Measurements from ENCODE around the gene NT5M. TPM values are rescaled to one million over a fixed set of nuclear protein-coding genes. Genes with fewer than 3 reads are reported as not detected.

Gene NT5M
- total RNA-seq, 6 experiments from 2014 or later, result 0.51 to 3.0 (median 0.87) TPM

GRCh38 chr17:17289086-17289485 lies 14.1 kb upstream of the NT5M start:
- WGBS (ENCODE audit: insufficient coverage, low coverage, low lambda C conversion rate, missing lambda C conversion rate), result 83% methylated on average over 4 of the region's 4 CpGs
- no peak for ATAC-seq

GRCh38 chr17:17289701-17290100 lies 13.5 kb upstream of the NT5M start:
- Histone ChIP-seq H3K27ac (no peak overlapping the region), H3K4me1 (no peaks in the 10 kb centered on the region), H3K27me3 (no peaks in the 10 kb centered on the region), H3K9me3 (no peaks in the 10 kb centered on the region), H3K36me3 (no peaks in the 10 kb centered on the region), H3K4me3 (no peak overlapping the region)
- ATAC-seq, result no peak
- 65% methylated on average over 5 of the region's 7 CpGs for WGBS (ENCODE audit: insufficient coverage, low coverage, low lambda C conversion rate, missing lambda C conversion rate)
- intact Hi-C loops (cut with DNase I), result no loop called here
- DNase-seq, result no peak
- no peak for TF ChIP-seq POLR2A (IDR thresholded peaks at IDR 0.05)
- TF ChIP-seq CTCF (IDR thresholded peaks at IDR 0.05), result no peak

More at GRCh38 chr17:17289086-17289485, 14.1 kb upstream of the NT5M start:
- Histone ChIP-seq H3K27me3 (no peaks in the 10 kb centered on the region), H3K4me3 (no peak overlapping the region), H3K9me3 (no peaks in the 10 kb centered on the region), H3K4me1 (no peaks in the 10 kb centered on the region), H3K27ac (no peak overlapping the region), H3K36me3 (no peaks in the 10 kb centered on the region)
- no peak for DNase-seq
- TF ChIP-seq POLR2A (IDR thresholded peaks at IDR 0.05) (no peak), CTCF (IDR thresholded peaks at IDR 0.05) (no peak)
- intact Hi-C loops (cut with DNase I), result no loop called here

DNA sequence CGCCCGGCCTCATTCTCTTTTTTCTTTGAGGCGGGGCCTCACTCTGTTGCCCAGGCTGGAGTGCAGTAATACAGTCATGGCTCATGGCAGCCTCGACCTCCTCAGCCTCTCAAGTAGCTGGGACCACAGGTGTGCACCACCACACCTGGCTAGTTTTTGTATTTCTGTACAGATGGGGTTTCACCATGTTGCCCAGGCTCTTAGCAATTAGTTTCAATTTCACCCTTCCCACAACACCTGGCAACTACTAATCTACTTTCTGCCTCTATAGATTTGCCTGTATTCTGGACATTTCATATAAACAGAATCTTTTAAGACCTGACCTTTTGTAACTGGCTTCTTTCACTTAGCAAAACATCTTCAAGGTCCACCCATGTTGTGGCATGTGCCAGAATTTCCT lies 8.0 kb upstream of the NT5M start:
- 83% methylated on average over 1 of the region's 4 CpGs for WGBS (ENCODE audit: insufficient coverage, low coverage, low lambda C conversion rate, missing lambda C conversion rate)
- no peak for ATAC-seq
- TF ChIP-seq POLR2A (IDR thresholded peaks at IDR 0.05) (no peak), CTCF (IDR thresholded peaks at IDR 0.05) (no peak)

GRCh38 chr17:17297217-17297616 lies 6.0 kb upstream of the NT5M start:
- no peak for ATAC-seq
- Histone ChIP-seq H3K27ac (no peak overlapping the region), H3K27me3 (no peaks in the 10 kb centered on the region), H3K9me3 (no peaks in the 10 kb centered on the region), H3K4me3 (no peak overlapping the region), H3K36me3 (no peaks in the 10 kb centered on the region), H3K4me1 (peaks cover 0 to 7% (median 0%) of the 10 kb centered on the region in 4 donors)
- WGBS (ENCODE audit: insufficient coverage, low coverage, low lambda C conversion rate, missing lambda C conversion rate), result 100% methylated on average over 2 of the region's 3 CpGs
- intact Hi-C loops (cut with DNase I), result no loop called here
- no peak for DNase-seq
- TF ChIP-seq POLR2A (IDR thresholded peaks at IDR 0.05) (no peak), CTCF (IDR thresholded peaks at IDR 0.05) (no peak)

More for the DNA sequence above, 8.0 kb upstream of the NT5M start:
- H3K4me3 ChIP-seq, result no peak overlapping the region
- H3K27ac ChIP-seq, result no peak overlapping the region
- H3K9me3 ChIP-seq, result no peaks in the 10 kb centered on the region
- intact Hi-C loops (cut with DNase I), result no loop called here
- no peaks in the 10 kb centered on the region for H3K36me3 ChIP-seq
- no peaks in the 10 kb centered on the region for H3K27me3 ChIP-seq
- DNase-seq, result no peak
- no peaks in the 10 kb centered on the region for H3K4me1 ChIP-seq

DNA sequence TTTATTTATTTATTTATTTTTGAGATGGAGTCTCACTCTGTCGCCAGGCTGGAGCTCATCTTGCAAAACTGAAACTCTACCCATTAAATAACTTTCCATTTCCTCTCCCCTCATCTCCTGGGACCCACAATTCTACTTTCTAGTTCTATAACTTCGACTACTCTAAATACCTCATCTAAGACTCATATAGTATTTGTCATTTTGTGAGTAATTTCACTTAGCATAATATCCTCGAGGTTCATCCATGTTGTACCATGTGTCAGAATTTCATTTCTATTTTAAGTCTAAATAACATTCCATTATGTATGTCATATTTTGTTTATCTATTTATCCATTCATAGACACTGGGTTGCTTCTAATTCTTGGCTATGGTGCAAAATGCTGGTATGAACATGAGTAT lies 5.1 kb upstream of the NT5M start:
- no peak for DNase-seq
- Histone ChIP-seq H3K4me3 (no peak overlapping the region), H3K27ac (no peak overlapping the region), H3K27me3 (no peaks in the 10 kb centered on the region), H3K36me3 (no peaks in the 10 kb centered on the region), H3K4me1 (peaks cover 0 to 7% (median 0%) of the 10 kb centered on the region in 4 donors), H3K9me3 (no peaks in the 10 kb centered on the region)
- no peak for ATAC-seq
- intact Hi-C loops (cut with DNase I), result no loop called here
- WGBS (ENCODE audit: insufficient coverage, low coverage, low lambda C conversion rate, missing lambda C conversion rate), result 62% methylated on average over 3 of the region's 3 CpGs
- TF ChIP-seq CTCF (IDR thresholded peaks at IDR 0.05), result no peak
- TF ChIP-seq POLR2A (IDR thresholded peaks at IDR 0.05), result no peak
